ENCODE data around the gene ID2.
"Not testable (repeated sequence)": the region's sequence is repeated elsewhere in the genome, so short reads cannot be mapped to it uniquely, and the experiment has no call there.

ID2 gene

DNA sequence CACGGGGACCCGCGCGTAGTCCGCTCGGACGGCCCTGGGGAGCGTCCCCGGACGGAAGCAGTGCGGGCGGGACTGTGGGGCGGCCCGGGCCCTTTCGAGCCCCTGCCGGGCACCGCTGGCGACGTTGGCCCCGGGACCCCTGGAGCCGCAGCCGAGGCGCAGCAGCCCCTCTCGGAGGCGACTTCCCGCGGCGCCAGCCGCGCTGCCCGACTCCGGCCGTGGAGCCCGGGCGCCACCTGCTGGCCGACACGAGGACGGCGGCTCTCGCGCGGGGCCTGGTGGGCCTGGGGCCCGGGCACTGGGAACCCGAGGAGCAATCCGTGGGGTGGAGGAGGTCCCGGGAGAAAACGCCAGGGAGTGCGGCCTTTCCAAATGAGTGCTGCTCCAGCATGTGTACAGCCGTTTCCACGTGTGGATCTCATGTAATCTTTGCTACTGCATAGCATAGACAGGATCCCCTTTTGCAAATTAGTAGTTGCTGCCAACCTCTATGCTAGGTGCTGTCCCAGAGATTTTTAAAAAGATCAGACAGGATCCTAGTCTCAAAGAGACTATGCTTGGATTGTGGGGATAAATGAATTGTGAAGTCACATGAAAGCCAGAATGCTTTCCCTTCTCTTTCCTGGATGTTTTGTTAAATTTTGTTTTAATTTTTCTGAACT, 4.0 kb downstream of the ID2 start:
- DNase-seq, result peak; percentile 72

DNA sequence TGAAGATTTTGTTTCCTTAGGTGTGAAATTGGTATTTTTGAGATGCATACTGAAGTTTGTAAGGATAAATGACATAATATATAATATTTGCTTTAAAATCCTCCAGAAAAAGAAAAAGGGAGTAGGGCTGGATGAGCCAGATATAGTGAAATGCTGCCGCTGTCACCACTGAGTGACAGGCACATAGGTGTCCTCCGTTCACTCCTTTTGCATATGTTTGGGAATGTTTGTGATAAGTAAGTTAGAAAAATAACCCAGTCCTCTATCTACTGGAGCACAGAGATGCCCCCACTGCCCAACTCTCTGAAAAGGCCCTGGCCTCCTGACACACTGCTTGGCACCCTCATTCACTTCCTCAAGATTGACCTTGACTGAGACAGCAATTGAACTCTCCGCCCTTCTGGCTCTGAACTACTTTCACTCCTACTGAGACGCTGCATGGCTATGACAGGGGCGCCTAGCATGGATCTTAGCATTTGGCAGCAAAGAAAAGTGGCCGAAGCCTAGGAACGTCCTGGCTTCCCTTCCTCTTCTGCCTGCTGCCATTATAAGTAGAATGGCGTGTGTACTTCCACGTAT, 10.1 kb downstream of the ID2 start:
- no peak for DNase-seq

DNA sequence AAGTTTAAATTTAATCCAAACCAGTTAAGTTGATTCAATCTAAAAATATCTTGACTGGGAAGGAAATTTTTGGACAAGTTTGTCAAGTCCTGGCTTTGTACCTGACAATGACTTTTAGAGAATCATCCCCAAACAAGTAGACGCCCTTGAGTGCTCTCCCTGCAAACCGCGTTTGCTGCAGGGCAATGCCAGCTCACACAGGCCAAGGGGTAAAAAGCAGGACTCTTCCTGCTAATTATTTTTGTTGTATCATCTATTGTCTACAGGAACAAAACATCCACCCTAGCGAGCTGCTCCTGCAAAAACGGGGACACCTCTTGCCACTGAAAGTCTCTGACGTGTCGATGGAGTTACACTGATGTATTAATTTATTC, 10.9 kb downstream of the ID2 start:
- no peak for DNase-seq

DNA sequence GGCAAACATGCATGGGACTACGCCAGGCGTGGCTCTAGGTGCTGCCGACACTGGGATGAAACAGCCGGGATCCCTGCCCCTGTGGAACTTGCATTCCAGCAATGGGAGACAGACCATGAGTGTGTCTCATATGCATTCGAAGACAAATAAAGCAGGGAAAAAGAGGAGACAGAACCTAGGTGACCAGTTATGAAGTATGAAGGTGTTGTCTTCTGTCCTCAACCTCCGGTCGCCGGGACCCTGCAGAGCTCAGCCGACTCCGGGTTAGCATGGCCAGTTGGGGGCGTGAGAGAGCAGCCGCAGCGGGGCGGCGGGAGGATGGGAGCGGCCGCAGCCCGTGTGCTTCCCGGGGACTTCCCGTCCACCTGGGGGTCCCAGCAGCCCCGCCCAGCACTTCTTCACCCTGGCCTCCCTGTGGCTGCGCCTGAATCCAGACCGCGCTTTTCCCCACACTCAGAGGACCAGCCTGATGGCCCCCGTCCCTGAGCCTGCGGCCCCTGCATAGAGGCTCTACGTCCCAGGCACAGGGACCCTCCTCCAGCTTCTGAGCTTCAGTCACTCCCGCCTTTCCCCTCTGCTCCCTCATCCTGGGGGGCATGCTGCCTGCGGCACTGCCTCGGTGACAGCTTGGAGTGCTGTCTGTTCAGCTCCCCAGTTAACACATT, 11.4 kb downstream of the ID2 start:
- no peak for DNase-seq

DNA sequence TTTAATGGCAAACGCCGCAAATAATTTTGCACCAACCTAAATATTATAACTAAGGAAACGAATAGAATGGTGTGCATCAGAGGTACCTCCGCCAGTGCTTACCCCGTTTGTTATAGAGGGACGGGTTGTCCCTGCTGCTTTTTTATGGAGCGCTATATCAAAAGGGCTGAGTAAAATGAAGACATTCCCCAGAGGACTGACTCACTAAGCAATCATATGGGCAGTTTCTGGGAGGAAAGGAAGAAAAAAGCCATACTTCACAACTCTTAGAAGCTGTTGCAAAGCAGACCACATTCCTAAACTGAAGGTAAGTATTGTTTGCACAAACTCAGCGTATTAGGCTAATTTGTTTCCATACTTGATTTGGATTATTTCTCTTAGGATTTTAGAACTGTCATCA, 12.9 kb downstream of the ID2 start:
- DNase-seq, result no peak

DNA sequence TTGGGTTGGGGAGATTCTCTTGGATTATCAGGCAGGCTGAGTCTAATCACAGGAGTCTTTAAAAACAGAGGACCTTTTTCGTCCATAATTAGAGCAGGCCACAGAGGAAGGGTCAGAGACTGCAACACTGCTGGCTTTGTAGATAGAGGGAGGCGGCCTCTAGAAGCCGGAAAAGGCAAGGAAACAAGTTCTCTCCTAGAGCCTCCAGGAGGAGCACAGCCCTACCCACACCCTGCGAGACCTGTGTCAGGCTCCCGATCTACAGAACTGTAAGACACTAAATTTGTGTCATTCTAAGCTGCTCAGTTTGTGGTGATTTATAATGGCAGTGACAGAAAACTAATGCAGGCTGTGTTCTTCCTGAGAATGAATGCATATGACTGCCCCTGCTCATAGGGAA, 15.3 kb downstream of the ID2 start:
- DNase-seq, result no peak

DNA sequence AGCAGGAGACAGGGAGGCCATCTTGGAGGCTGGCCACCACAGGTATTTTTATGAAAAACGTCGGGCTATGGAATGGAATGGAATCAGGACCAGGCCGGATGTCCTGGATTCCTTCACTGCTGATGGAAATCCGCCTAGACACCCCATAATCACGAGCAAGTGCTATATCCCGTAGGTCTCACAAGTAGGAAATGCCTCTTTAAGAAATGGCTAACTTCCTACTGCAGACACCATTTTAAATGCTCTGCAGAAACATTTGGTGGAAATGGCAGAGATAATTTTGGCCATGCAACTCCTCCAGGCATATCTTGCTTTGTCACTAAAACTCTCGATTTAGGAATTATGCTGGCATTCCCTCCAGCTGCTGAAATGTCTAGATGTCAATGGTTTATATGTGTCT, 18.0 kb downstream of the ID2 start:
- DNase-seq, result no peak

DNA sequence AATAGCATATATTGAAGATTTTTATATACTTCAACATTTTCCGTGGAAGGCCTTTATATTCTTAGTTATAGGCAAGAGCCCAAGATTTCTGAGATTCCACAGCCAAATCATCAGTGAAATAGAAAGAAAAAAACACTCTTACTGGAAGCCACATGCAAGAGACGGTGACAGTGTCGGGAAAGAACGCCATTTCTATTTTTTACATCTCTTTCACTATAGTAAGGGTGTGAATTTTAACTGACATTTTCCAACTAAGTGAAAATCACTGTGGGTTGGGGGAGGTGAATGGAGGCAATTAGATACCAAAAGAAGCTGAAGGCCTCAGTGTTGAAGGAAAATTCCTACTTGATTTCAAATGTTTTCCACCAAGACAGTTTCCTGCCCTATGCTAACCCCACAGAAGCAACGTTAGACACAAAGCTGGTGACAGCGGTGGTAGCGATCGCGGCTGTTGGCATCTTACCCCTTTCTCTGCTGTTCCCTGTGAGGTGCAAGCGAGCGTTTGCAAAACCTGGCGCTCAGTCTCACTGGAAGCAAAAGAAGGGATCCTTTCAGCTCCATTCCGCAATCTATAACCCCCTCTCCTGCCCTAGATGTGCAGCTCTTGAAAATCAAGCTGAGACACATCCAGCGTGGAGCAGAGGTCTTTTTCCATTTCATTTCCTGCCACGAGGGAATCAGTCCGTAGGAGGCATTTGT, 20.0 kb downstream of the ID2 start:
- no peak for DNase-seq

DNA sequence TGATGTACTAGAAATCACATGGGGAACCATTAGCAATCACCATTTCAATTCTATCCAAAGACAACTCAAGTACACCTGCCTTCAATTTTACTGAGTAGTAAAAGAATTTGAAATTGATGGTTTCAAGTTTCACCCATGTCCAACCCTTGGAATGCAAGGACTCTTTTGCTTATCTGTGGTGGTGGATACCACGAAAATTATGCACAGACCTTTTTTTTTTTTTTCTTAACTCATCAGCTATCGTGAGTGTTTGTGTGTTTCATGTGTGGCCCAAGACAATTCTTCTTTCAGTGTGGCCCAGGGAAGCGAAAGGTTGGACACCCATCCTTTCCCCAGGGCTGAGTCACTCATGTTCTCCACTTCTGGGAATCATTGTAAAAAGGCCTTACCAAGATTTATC, 23.1 kb downstream of the ID2 start:
- DNase-seq, result no peak

DNA sequence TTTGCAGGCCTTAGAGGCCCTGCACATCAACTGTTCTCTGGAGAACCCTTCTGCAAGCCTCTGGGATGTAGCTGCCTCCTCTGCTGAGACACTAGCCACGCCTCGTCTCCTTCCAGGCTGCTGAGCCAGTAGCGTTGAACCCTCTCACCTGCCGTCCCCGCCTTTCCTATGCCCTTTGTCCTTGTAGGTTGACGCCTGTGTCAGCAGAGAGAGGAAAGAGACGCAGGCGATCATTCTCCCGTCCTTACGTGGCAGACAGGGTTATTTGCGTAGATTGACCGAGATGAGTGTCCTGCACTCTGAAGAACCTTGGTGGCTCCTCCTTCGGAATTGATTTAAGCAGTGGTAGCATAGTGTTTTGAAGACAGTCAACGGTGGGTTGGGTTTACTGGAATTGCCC, 27.8 kb downstream of the ID2 start:
- DNase-seq, result no peak

DNA sequence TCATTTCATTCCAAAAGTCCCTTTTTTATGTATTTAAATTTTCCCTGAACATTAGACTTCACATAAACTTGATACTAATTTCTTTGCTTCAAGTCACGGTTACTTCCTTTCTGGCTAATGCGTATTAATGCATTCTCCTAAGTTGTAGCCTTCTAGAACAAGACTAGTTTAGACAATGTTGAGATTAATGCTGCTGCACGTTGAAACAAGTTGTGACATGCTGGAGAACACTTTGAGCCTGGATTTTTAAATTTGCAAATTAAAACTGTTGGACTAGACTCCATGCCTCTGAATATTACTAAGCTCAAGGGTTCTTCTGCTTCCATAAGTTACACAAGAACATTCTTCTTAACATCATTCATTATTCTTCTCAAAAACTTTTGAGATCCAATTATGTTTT, 29.1 kb downstream of the ID2 start:
- DNase-seq, result no peak

DNA sequence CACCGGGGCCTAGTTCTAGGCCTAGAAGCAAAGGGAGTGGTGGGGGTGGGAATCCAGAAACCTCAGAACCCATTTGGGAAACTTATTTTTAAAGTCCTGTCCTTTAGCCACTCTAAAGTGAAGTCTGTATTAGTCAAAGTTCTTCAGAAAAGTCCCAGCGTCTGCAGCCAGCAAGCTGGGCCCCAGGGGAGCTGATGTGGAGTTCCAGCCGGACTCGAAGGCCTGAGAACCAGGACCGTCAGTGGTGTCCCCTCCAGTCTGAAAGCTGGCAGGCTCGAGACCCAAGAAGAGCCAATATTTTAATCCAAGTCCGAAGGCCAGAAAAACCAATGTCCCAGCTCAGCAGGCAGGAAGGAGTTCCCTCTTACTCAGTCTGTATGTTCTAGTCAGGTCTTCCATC, 32.4 kb downstream of the ID2 start:
- DNase-seq, result no peak

DNA sequence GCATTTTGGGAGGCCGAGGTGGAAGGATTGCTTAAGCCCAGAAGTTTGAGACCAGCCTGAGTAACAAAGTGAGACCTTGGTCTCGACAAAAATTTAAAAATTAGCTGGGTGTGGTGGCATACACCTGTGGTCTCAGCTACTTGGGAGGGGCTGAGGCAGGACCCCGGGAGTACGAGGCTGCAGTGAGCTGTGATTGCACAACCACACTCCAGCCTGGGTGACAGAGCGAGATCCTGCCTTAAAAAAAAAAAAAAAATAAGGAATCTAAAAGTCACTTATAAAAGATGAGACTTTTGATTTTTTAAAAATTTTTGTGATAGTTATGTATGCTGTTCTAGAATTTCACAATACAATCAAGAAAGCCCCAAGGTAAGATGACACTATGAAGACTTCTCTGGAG, 33.1 kb downstream of the ID2 start:
- no peak for DNase-seq

DNA sequence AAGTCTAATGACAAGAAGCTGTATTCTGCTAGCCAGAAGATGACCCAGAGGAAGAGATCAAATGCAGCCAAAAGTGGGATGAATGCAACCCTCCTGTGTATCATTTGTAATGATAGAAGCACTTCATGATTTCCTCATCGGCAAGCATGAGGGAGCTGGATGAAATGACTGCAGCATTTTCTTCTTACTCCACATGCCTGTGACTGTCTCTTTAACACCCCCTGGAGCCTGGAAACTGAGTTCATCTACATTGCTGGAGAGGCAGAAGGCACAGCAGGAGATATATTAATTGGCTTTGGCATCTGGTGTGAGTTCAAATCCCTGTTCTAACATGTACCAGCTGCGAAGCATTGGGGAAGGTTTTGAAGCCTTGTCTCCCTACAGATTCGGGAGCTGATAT, 37.7 kb downstream of the ID2 start:
- no peak for DNase-seq

DNA sequence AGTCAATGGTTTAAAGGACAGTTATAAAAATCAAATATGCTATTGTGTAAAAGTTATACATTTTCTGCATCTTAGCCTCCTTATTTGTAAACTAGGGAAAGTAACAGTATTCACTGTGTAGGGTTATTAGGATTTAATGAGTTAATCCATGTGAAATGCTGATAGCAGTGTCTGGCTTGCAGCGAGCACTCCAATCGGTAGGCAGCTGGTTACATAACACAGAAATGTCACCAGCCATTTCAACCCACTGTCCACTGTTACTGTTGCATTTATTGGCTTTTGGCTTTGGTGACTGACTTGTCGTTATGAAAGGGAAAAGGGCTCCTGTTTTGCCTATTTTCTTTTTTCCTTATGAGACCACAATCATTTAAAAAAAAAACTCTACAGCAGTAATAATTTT, 38.9 kb downstream of the ID2 start:
- DNase-seq, result no peak

DNA sequence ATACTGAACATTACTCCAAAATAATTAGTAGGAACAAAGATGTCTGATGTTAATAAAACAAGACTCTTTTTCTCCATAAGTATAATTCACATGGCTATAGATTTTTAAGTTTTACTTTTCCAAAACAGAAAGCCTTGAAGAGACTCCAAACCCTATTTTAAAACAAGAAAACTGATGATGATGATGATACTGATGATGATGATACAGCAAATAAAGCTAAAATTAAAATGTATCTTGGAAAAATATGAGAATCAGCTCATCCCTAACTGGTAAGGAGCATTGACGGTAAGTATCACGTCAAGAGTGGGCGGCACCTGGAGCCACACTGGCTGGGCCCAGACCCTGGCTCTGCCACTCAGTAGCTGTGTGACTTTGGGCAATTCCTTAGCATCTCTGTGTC, 39.6 kb downstream of the ID2 start:
- no peak for DNase-seq

DNA sequence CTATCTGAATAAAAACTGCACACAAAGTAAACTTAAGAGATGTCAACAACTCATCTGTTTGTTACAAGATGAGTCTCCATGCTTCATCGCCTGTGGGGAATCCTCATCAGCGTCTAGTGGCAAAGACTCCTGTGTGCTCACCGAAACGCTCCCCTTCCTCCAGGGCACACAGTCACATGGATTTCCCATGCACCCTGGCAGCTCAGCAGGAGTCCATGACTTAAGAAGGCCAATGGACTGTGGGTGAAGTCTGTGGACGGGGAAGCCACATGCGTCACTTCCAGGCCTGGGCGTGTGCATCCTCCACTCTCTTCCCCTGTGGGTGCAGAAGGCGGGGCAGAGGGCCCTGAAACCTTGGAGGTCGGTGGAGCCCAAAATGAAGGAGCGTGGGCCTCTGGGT, 41.1 kb downstream of the ID2 start:
- no peak for DNase-seq

DNA sequence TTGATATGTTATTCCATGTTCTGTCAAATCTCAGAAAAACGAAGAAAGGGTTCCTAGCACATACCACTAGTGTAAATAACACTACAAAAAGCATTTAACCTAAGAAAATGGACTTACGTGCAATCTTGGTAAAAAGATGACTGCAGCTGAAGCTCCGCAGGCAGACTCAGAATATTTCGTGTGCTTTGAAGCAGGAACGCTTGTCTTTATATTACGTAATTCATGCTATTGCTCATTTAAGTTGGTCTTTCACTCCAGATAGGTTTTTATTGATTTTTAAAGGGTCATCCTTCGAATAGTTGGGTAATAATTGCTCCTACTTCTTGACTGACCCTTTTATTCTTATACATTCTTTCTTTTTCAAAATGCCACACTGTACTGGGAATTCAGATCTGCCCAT, 44.0 kb downstream of the ID2 start:
- no peak for DNase-seq

DNA sequence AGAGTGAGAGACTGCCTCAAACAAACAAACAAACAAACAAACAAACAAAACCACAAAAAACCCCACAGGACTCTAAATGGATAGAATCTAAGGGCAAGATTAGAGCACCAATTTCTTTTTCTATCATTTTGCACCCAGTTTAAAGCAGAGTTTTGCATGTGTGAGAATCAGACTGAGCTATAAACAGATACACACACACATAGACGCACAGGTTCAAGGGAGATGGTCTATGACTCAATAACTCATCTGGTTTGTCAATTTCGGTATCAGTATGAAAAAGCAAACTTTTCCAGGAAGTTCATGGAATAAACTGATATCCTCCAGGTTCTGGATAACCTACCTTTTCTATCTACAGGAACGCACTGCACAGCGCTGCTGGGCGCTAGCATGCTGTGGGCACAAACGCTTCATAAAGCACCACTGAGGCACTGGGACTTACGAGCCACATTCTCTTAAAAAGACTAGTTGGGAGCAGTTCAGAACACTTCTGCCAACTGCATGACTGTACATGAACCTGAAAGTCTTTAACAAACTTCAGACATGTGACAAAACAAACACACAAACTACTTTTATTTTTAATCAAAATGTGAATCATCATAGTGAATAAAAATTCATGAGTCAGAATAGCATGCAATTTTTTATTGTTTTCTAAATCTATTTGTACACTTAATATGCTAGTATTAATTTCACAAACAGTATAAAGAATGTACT, 46.6 kb downstream of the ID2 start:
- no peak for DNase-seq

DNA sequence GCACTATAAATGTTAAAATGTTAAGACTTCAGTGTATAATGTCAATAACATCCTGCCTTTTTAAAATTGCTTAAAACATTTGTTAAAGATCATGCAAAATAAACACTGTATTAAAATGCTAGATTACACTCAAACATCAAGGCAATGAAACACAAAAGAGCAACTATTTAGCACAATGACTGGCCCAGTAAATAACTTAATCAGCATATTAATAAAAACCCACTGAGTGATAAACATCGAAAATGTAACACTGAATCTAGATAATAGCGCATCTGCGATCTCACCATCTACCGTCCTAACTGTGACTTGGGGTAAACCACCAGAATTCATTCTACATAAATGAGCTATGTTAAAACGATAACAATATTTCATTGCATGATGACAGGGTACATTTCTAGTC, 47.2 kb downstream of the ID2 start:
- not testable (repeated sequence) for DNase-seq

DNA sequence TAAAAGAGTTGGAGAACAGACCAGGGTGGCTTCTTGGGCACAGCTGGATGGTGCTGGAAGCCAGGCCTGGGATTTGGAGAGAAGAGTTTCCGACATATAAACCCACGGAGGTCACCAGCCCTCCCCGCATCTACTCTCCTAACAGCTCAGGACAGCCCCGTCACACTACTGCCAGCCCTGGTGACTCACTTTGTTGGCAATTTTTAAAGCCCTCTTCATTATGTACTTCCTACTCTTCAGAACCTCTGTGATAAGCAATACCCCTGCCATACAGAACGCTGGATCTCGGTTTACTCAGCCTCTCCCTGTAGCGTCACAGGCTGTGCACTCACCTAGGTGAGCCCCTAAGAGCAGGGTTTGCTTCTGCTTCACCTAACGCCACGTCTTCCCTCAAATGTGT, 48.1 kb downstream of the ID2 start:
- no peak for DNase-seq

DNA sequence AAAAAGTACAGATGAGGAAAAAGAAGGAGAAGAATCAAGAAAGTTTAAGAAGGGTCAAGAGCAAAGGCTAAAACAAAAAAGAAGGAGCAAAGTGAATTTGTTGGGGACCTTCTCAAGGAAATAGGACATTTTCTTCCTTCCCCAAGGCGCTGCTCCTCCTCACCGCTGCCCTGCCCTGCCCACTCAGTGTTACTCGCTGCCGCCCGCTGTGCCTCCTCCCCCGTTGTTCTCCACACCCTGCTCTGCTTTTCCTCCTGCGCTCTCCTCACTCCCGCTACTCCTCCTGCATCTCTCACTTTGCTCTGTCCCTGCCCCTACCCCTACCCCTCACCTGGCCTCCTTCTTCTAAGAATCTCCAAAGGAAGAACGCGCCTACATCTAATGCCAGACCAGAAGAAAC, 50.7 kb downstream of the ID2 start:
- DNase-seq, result no peak
